GM12878 (cell line): ENCODE results near the gene CD2AP. TPM values are rescaled to one million over a fixed set of nuclear protein-coding genes. Genes with fewer than 3 reads are reported as not detected.
A peak's percentile ranks its signal among the peaks of the same experiment; 100 is the strongest.

ENCODE experiments used
- CEBPB ChIP-seq, 2 experiments: fragments of 150-350 bp in 1 of 2; IDR thresholded peaks; 2 replicates each; pipeline ENCODE4 v1.6.1; 2012 to 2014; ENCODE audit warnings: low read depth in 2 of 2, low read length in 2 of 2, borderline replicate concordance in 1 of 2, inconsistent platforms in 1 of 2
- DPF2 ChIP-seq: fragments of 450-650 bp; IDR thresholded peaks from 2 replicates; pipeline ENCODE4 v1.6.1; 2017; ENCODE audit warnings: mild to moderate bottlenecking
- E2F8 ChIP-seq: fragments of 450-650 bp; IDR thresholded peaks from 2 replicates; pipeline ENCODE4 v1.6.1; 2018; ENCODE audit warnings: mild to moderate bottlenecking, low read depth, moderate library complexity; ENCODE audit not compliant: partially characterized antibody
- E4F1 ChIP-seq: fragments of 450-650 bp; IDR thresholded peaks from 2 replicates; pipeline ENCODE4 v1.6.1; 2018; ENCODE audit warnings: borderline replicate concordance, mild to moderate bottlenecking; ENCODE audit not compliant: partially characterized antibody
- EED ChIP-seq: sonication (generic); IDR thresholded peaks from 2 replicates; pipeline ENCODE4 v1.6.1; 2016; ENCODE audit warnings: antibody characterized with exemption, low read depth
- EP300 ChIP-seq, 2 experiments: fragments of 150-350 bp in 1 of 2; IDR thresholded peaks; 2 replicates each; pipeline ENCODE4 v1.6.1; 2011 to 2012; ENCODE audit warnings: low read depth in 2 of 2, low read length in 2 of 2, borderline replicate concordance in 1 of 2, improper control_type of control experiment in 1 of 2, inconsistent platforms in 1 of 2; ENCODE audit not compliant: control insufficient read depth in 1 of 2
- FOXK2 ChIP-seq: fragments of 450-650 bp; IDR thresholded peaks from 2 replicates; pipeline ENCODE4 v1.6.1; 2017; ENCODE audit warnings: mild to moderate bottlenecking, moderate library complexity
- IKZF2 ChIP-seq, 2 experiments: fragments of 450-650 bp; IDR thresholded peaks; 2 replicates each; pipeline ENCODE4 v1.6.1; 2017; ENCODE audit warnings: mild to moderate bottlenecking in 2 of 2, moderate library complexity in 2 of 2
- LARP7 ChIP-seq: fragments of 450-650 bp; IDR thresholded peaks from 2 replicates; pipeline ENCODE4 v1.6.1; 2017; ENCODE audit warnings: mild to moderate bottlenecking
- MTA3 ChIP-seq: IDR thresholded peaks from 2 replicates; pipeline ENCODE4 v1.6.1; 2012; ENCODE audit warnings: low read length, inconsistent platforms, borderline replicate concordance
- NFIC ChIP-seq: IDR thresholded peaks from 2 replicates; pipeline ENCODE4 v1.6.1; 2012; ENCODE audit warnings: low read depth, mild to moderate bottlenecking, inconsistent platforms, low read length, moderate library complexity
- PAX8 ChIP-seq: fragments of 450-650 bp; IDR thresholded peaks from 2 replicates; pipeline ENCODE4 v1.6.1; 2017; ENCODE audit warnings: mild to moderate bottlenecking, moderate library complexity
- PKNOX1 ChIP-seq: fragments of 450-650 bp; IDR thresholded peaks from 2 replicates; pipeline ENCODE4 v1.6.1; 2016; ENCODE audit warnings: mild to moderate bottlenecking
- POU2F2 ChIP-seq: IDR thresholded peaks from 3 replicates; pipeline ENCODE4 v1.6.1; 2011; ENCODE audit warnings: low read depth, mild to moderate bottlenecking, low read length, borderline replicate concordance
- PRDM15 ChIP-seq: fragments of 450-650 bp; formaldehyde crosslinking; IDR thresholded peaks from 2 replicates; pipeline ENCODE4 v1.4.0; 2020; ENCODE audit warnings: mild to moderate bottlenecking, moderate library complexity
- RAD21 ChIP-seq: IDR thresholded peaks from 2 replicates; pipeline ENCODE4 v1.6.1; 2011; ENCODE audit warnings: mild to moderate bottlenecking, low read depth, low read length, moderate library complexity; ENCODE audit not compliant: insufficient read depth
- SP1 ChIP-seq: IDR thresholded peaks from one replicate; pipeline ENCODE4 v1.6.1; 2011; ENCODE audit warnings: low read depth, low read length
- SREBF2 ChIP-seq: IDR thresholded peaks from 2 replicates; pipeline ENCODE4 v1.6.1; 2012; ENCODE audit warnings: mild to moderate bottlenecking, low read length
- TBL1XR1 ChIP-seq: IDR thresholded peaks from 2 replicates; pipeline ENCODE4 v1.6.1; 2012; ENCODE audit warnings: low read depth, low read length, improper control_type of control experiment
- TCF3 ChIP-seq: IDR thresholded peaks from 2 replicates; pipeline ENCODE4 v1.6.1; 2012; ENCODE audit warnings: low read depth, mild to moderate bottlenecking, low read length, borderline replicate concordance; ENCODE audit not compliant: insufficient read depth
- ZNF274 ChIP-seq: IDR thresholded peaks from one replicate; pipeline ENCODE4 v1.8.0; 2011; ENCODE audit not compliant: insufficient read length, insufficient read depth
- ZNF384 ChIP-seq: IDR thresholded peaks from 2 replicates; pipeline ENCODE4 v1.6.1; 2012; ENCODE audit warnings: low read depth, mild to moderate bottlenecking, low read length, improper control_type of control experiment, borderline replicate concordance
- polyA plus RNA-seq, 11 experiments: library from polyadenylated mRNA; depleted of rRNA in 4 of 11; unstranded in 6 of 11; stranded (reverse) in 5 of 11; fragments of >200 nt; fragmentation: Nextera tagmentation in 4 of 11; fragmentation: Illumina TruSeq in 1 of 11; extraction: Ambion mirVana in 4 of 11; extraction: Trizol in 1 of 11; gene quantifications; 1 replicate in 1 of 11; 2 replicates in 10 of 11; pipeline versions ENCODE4 v1.2.1 to v1.2.3, GENCODE V29; 2011 to 2016; ENCODE audit warnings: inconsistent platforms in 2 of 11, missing spikeins in 2 of 11, low read depth in 1 of 11
- total RNA-seq, 4 experiments: library from RNA; depleted of rRNA in 3 of 4; stranded (reverse); fragments of >200 nt in 3 of 4; fragmentation: Illumina TruSeq in 1 of 4; extraction: Trizol in 1 of 4; gene quantifications; 2 replicates each; pipeline versions ENCODE4 v1.2.1 to v1.2.3, GENCODE V29; 2013 to 2021

CD2AP gene
- total and polyA plus RNA-seq, 10 of the 15 experiments (the other 5 are each of a cell fraction or from before 2014, with no cell fraction given), result 5.4 to 46.6 (median 20.9) TPM

- TF ChIP-seq TBL1XR1, result peak; percentile 70
- TF ChIP-seq DPF2, result peak; percentile 59; the same call in 1 of the 2 replicates
- 0 out of 3 replicates have a peak, but pooled peaks have one; percentile 14 for TF ChIP-seq POU2F2
- TF ChIP-seq LARP7, result no peak
- TF ChIP-seq TCF3, result no peak
- no peak for TF ChIP-seq RAD21
- TF ChIP-seq PRDM15 (CRISPR knock-in tag), result no peak
- TF ChIP-seq MTA3, result peak; percentile 67; the same call in 1 of the 2 replicates
- no peak for TF ChIP-seq PAX8
- no peak for TF ChIP-seq SP1
- peak; percentile 87 for TF ChIP-seq EED
- no peak for TF ChIP-seq FOXK2
- TF ChIP-seq SREBF2, result no peak
- peak; percentile 73 for TF ChIP-seq NFIC
- peak; percentile 74 for TF ChIP-seq PKNOX1
- TF ChIP-seq EP300 (IDR thresholded peaks at IDR 0.05; ENCODE audit: borderline replicate concordance in 1 of 2, control insufficient read depth in 1 of 2, low read depth in 2 of 2, low read length in 2 of 2), result peak in 1 of 2 experiments; percentile 61; a peak in 1 of 4 replicates
- TF ChIP-seq CEBPB (IDR thresholded peaks at IDR 0.05; ENCODE audit: borderline replicate concordance in 1 of 2, low read depth in 2 of 2, low read length in 2 of 2), result no peak
- no peak for TF ChIP-seq ZNF274
- TF ChIP-seq ZNF384, result no peak
- TF ChIP-seq E4F1, result no peak
- TF ChIP-seq IKZF2 (IDR thresholded peaks at IDR 0.05), result peak; percentile 82 to 87
- no peak for TF ChIP-seq E2F8
Observed at GRCh38 chr6:47437592-47437991, 40.0 kb upstream of the CD2AP start (continued).
